ENCODE results near the gene LAMA1. TPM values are rescaled to one million over a fixed set of nuclear protein-coding genes. Genes with fewer than 3 reads are reported as not detected.

Gene LAMA1
- total and polyA plus RNA-seq, 2 of the 8 experiments (the other 6 are each of a cell fraction or from before 2014, with no cell fraction given) = 30.4 to 48.7 TPM

DNA sequence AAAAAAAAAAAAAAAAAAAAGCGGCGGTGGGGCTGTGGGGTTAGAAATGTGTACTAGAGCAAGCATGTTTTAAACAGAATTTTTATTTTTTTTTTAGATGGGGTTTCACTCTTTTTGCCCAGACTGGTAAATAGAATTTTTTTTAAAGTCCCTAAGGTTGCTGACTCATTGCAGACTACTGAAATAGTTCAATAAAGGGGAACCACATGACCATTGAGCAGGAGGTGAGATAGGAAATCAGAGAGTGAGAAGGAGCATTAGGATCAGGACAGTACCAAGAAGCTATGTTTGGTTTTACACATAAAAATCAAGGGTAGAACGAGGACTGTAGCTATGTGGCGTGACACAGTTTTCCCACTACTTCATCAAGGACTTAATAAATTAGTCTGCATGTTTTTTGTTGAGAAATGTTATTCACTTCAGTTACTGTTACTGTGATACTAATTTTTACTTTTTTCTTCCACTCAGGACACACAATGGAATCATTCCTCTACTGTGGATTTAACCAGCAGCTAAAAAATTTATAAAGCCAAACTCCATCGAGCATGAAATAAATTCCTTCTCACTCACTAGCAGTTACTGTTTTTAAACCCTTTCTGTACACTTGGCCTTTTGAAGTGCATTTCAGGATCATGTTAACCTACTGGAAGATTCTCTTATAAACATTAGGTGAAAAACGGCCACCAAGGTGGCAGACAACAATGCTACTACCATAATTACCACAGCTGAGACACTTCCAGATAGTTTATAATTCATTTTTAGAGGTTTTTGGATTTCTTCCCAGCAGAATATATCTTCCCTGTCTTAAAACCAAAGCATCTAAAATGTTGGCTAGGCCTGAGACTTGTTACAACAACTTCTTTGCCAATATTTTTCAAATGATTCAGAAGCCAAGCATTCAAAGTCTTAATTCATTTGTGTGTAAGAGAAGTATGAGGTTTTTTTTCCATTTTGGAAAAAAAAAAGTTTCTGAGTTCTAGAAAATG is 33.2 kb downstream of the LAMA1 start (continued):
- TF ChIP-seq, protein P1, sequence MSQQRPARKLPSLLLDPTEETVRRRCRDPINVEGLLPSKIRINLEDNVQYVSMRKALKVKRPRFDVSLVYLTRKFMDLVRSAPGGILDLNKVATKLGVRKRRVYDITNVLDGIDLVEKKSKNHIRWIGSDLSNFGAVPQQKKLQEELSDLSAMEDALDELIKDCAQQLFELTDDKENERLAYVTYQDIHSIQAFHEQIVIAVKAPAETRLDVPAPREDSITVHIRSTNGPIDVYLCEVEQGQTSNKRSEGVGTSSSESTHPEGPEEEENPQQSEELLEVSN (IDR thresholded peaks at IDR 0.05) = no peak
- TF ChIP-seq CHD2 (IDR thresholded peaks at IDR 0.05; ENCODE audit: low read length) (no peak), SIX5 (IDR thresholded peaks at IDR 0.05; ENCODE audit: low read depth, low read length) (no peak), NRF1 (IDR thresholded peaks at IDR 0.05; ENCODE audit: low read depth, low read length) (no peak), CHD1 (IDR thresholded peaks at IDR 0.05; ENCODE audit: low read depth, low read length) (no peak)

Measured in H1 (cell line).